ENCODE data around the gene WNT3.

GRCh38 chr17:46865100-46865499 lies 46.6 kb upstream of the WNT3 start:
- TF ChIP-seq POLR2A (IDR thresholded peaks at IDR 0.05) (no peak), CTCF (IDR thresholded peaks at IDR 0.05) (no peak)

Data from lower leg skin (tissue), 3 donors.